ENCODE measurements around the gene LUC7L2.

LUC7L2 gene

DNA sequence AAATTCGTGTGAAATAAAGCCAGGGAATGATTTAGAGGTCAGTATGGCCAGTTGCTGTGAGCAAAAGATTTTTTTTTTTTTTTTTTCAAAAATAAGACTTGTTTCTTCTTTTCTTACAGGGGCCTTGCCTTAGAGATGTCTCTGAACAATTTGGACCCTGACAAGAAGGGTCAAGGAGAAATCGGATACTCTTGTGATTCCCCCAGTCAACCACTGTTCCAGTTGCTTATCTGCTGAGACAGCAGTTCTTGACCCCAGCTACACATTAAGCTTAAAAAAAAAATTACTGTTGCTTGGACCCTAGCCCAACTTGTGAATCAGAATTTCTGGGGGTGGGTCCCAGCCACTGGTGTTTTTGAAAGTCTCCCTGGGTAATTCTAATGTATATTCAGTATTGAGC lies 30.6 kb upstream of the LUC7L2 start:
- no peak for TF ChIP-seq SIN3A (IDR thresholded peaks at IDR 0.05; ENCODE audit: borderline replicate concordance, insufficient read depth, low read length)
- TF ChIP-seq TAF1 (IDR thresholded peaks at IDR 0.05; ENCODE audit: borderline replicate concordance, insufficient read depth, low read length), result no peak
- TF ChIP-seq, protein P1, sequence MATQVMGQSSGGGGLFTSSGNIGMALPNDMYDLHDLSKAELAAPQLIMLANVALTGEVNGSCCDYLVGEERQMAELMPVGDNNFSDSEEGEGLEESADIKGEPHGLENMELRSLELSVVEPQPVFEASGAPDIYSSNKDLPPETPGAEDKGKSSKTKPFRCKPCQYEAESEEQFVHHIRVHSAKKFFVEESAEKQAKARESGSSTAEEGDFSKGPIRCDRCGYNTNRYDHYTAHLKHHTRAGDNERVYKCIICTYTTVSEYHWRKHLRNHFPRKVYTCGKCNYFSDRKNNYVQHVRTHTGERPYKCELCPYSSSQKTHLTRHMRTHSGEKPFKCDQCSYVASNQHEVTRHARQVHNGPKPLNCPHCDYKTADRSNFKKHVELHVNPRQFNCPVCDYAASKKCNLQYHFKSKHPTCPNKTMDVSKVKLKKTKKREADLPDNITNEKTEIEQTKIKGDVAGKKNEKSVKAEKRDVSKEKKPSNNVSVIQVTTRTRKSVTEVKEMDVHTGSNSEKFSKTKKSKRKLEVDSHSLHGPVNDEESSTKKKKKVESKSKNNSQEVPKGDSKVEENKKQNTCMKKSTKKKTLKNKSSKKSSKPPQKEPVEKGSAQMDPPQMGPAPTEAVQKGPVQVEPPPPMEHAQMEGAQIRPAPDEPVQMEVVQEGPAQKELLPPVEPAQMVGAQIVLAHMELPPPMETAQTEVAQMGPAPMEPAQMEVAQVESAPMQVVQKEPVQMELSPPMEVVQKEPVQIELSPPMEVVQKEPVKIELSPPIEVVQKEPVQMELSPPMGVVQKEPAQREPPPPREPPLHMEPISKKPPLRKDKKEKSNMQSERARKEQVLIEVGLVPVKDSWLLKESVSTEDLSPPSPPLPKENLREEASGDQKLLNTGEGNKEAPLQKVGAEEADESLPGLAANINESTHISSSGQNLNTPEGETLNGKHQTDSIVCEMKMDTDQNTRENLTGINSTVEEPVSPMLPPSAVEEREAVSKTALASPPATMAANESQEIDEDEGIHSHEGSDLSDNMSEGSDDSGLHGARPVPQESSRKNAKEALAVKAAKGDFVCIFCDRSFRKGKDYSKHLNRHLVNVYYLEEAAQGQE (IDR thresholded peaks at IDR 0.05; ENCODE audit: insufficient read depth in 1 of 2, low read depth in 2 of 2, low read length in 2 of 2), result no peak
- no peak for TF ChIP-seq FOXP2 (optimal IDR thresholded peaks at IDR 0.05; ENCODE audit: borderline replicate concordance, extremely low read depth, extremely low read length, insufficient read depth)
- TF ChIP-seq POLR2AphosphoS5 (IDR thresholded peaks at IDR 0.05; ENCODE audit: low read depth, low read length), result no peak

DNA sequence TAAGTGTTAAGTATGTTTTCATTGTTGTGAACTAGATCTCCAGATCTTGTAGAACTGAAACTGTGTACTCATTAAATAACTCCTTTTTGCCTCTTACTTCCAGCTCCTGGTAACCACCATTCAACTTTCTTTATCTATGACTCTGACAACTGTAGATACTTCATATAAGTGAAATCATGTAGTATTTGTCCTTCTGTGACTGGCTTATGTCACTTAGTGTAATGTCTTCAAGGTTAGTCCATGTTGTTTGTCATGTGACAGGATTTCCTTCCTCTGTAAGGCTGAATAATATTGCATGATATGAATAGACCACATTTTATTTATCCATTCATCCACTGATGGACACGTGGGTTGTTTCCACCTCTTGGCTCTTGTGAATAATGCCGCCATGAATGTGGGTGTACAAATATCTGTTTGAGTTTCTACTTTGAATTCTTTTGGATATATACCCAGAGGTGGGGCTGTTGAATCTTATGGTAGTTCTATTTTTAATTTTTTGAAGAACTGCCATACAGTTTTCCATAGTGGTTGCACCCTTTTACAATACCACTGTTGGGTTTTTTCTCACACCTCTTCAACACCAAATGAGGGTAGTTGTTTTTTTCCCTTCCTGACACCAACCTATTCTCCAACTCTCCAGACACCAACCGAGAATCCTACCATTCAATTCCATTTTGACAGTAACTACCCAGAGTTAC lies 29.2 kb upstream of the LUC7L2 start:
- TF ChIP-seq SIN3A (IDR thresholded peaks at IDR 0.05; ENCODE audit: borderline replicate concordance, insufficient read depth, low read length) (no peak), POLR2AphosphoS5 (IDR thresholded peaks at IDR 0.05; ENCODE audit: low read depth, low read length) (no peak), TAF1 (IDR thresholded peaks at IDR 0.05; ENCODE audit: borderline replicate concordance, insufficient read depth, low read length) (no peak), FOXP2 (optimal IDR thresholded peaks at IDR 0.05; ENCODE audit: borderline replicate concordance, extremely low read depth, extremely low read length, insufficient read depth) (no peak)
- TF ChIP-seq, protein P1 (IDR thresholded peaks at IDR 0.05; ENCODE audit: insufficient read depth in 1 of 2, low read depth in 2 of 2, low read length in 2 of 2), result no peak

DNA sequence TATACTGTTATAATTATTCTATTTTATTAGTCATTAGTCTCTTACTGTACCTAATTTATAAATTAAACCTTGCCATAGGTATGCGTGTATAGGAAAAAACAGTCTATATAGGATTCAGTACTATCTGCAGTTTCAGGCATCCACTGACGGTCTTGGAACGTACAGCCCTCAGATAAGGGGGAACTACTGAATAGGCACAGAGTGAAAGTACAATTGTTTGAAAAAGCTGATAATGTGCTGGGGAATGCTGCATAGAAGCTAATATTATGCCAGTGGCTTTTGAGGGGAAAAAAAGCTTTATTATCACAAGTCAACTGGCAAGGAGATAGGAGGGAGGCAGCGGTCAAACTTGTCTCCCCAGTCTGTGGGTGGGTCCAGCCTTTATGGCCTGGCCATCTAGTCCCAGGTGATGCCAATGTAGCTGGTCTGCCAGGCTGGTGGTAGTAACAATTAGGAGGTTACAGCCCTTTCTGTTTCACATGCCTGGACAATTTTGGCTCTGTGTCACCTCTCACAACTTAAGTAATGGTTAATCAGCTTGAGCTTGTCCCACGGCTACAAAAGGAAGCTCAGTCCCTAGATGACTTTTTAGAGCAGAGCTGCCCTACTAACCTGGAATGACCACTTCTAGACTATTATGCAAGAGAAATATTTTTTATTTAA lies 26.9 kb upstream of the LUC7L2 start:
- TF ChIP-seq POLR2AphosphoS5 (IDR thresholded peaks at IDR 0.05; ENCODE audit: low read depth, low read length), result no peak

DNA sequence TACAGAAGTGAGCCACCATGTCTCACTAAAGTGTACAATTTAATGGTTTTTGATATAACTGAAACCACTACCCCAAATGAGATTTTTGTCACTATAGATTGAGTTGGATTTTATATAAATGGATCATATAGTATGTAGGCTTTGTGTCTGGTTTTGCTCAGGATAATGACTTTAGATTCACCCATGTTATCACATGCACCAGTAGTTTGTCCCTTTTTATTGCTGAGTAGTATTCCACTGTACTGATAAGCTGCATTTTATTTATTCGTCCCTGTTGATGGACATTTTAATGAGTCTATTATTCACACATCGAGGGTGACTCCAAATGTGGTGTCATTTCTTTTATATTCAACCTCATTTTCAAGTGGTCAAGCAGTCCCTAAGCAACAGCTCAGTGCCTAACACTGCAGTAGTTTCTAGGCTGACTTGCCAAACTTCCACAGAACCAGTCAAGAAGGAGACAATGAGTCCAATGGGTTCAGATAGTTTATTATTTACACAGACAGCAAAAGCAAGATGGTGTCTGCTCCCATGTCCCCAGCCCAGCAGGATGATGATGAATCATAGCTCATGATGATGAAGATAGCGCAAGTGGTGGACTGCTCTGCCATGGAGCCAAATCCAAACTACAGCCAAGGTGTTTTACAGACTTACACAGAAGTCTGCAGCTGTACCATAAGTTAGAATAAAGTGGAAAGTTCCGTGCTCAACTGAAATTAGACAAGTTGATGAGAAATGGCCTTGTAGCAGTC lies 25.1 kb upstream of the LUC7L2 start:
- TF ChIP-seq, protein P1 (IDR thresholded peaks at IDR 0.05; ENCODE audit: insufficient read depth in 1 of 2, low read depth in 2 of 2, low read length in 2 of 2), result no peak
- no peak for TF ChIP-seq SIN3A (IDR thresholded peaks at IDR 0.05; ENCODE audit: borderline replicate concordance, insufficient read depth, low read length)
- TF ChIP-seq POLR2AphosphoS5 (IDR thresholded peaks at IDR 0.05; ENCODE audit: low read depth, low read length), result no peak
- no peak for TF ChIP-seq TAF1 (IDR thresholded peaks at IDR 0.05; ENCODE audit: borderline replicate concordance, insufficient read depth, low read length)
- no peak for TF ChIP-seq FOXP2 (optimal IDR thresholded peaks at IDR 0.05; ENCODE audit: borderline replicate concordance, extremely low read depth, extremely low read length, insufficient read depth)

DNA sequence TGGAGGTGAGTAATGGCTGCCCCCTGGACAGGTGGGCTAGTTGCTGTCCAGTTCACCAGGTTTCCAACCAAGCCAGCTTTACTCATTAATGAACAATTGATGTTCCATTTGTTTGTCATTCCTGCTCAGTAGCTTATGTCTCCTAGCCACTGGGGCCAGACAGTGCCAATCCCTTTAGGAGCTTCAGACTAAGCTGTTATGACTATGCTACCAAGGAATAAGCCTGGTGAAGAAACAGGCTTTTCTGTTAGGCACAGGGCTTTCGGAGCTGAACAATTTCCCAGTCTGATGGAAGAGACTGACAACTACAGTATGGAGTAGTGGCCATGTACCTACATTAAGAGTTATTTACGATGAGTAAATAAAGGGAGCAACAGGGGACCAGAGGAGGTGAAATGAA lies 20.7 kb upstream of the LUC7L2 start:
- TF ChIP-seq SIN3A (IDR thresholded peaks at IDR 0.05; ENCODE audit: borderline replicate concordance, insufficient read depth, low read length), result no peak

DNA sequence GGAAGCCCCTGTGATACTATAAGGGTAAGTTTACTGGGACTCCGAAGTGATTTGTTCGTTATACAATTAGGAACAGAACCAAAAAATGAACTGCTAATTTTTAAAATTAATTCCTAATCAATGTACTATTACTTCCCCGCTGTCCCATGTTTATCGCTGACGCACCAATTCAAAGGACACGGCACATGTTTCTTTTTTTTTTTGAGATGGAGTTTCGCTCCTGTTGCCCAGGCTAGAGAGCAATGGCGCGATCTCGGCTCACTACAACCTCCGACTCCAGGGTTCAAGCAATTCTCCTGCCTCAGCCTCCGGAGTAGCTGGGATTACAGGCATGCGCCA lies 20.0 kb upstream of the LUC7L2 start:
- TF ChIP-seq, protein P1 (IDR thresholded peaks at IDR 0.05; ENCODE audit: insufficient read depth in 1 of 2, low read depth in 2 of 2, low read length in 2 of 2), result no peak
- TF ChIP-seq SIN3A (IDR thresholded peaks at IDR 0.05; ENCODE audit: borderline replicate concordance, insufficient read depth, low read length), result no peak
- TF ChIP-seq POLR2AphosphoS5 (IDR thresholded peaks at IDR 0.05; ENCODE audit: low read depth, low read length), result no peak
- no peak for TF ChIP-seq TAF1 (IDR thresholded peaks at IDR 0.05; ENCODE audit: borderline replicate concordance, insufficient read depth, low read length)
- no peak for TF ChIP-seq FOXP2 (optimal IDR thresholded peaks at IDR 0.05; ENCODE audit: borderline replicate concordance, extremely low read depth, extremely low read length, insufficient read depth)
